HG02943 (cell line): ENCODE measurements around the gene PAFAH1B2.
"Not testable (repeated sequence)": the region's sequence is repeated elsewhere in the genome, so short reads cannot be mapped to it uniquely, and the experiment has no call there.

ENCODE experiments used
- ATAC-seq: cut with Tn5 transposase; IDR thresholded peaks from one replicate; pipeline ENCODE4 v1.9.1; 2021; ENCODE audit warnings: mild to moderate bottlenecking, low read depth, moderate library complexity; ENCODE audit not compliant: unreplicated experiment

PAFAH1B2 gene

GRCh38 chr11:117171404-117172061, 27.4 kb downstream of the PAFAH1B2 start:
- no peak for ATAC-seq

DNA sequence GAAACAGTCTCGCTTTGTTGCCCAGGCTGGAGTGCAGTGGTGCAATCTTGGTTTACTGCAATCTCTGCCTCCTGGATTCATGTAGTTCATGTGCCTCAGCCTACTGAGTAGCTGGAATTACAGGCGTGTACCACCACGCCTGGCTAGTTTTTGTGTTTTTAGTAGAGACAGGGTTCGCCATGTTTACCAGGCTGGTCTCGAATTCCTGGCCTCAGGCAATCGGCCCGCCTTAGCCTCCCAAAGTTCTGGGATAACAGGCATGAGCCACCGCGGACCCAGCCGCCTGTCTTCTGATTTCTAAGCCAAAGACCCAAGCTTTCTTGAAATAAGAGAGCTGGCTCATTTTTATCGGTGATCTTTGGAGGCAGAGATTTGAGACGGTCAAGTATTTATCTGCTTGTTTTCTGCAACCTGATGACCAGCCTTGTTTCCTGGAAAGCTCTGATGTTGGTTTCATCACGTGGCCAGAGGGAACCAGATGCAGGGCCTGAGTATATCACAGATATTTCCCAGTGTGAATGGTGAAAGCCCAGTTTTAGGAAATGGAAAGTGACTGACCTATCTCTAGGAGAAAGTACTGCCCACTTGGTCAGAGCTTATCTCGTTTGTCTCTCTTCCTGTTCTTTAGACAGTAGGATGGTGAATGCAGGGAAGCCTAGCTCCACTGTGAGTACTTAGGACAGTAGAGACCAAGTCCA, 28.8 kb downstream of the PAFAH1B2 start:
- ATAC-seq = no peak

DNA sequence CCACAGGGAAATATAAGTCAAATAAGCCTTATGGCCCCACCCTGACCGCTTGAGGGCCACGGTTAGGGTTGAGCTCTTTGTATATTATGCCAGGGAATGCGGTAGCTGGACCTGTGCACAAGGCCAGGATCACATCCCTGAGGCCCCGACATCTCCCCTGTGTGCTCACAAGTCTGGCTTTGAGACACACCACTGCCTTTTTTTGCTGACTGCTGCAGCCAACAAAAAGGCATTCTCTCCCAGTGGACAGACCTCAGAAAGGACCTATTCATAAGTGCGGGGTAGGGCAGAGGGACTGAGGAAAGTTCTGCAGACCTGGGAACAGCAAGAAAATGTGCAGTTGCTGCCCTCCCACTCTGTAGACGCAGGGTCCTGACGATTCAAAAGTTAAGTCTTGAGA, 31.0 kb downstream of the PAFAH1B2 start:
- no peak for ATAC-seq

- ATAC-seq = no peak
Observed at GRCh38 chr11:117175781-117176180, 31.7 kb downstream of the PAFAH1B2 start.

GRCh38 chr11:117176186-117176585, 32.1 kb downstream of the PAFAH1B2 start:
- no peak for ATAC-seq

GRCh38 chr11:117177534-117178209, 33.6 kb downstream of the PAFAH1B2 start:
- no peak for ATAC-seq

GRCh38 chr11:117178210-117179034, 34.3 kb downstream of the PAFAH1B2 start, which contains the start of gene SIDT2:
Gene SIDT2, plus strand, starts transcription at chr11:117178743. Its CDS starts 521 bp downstream, at chr11:117179264.
- peak; percentile 75 for ATAC-seq

- ATAC-seq = peak; percentile 32
Observed at GRCh38 chr11:117179048-117179999, 35.2 kb downstream of the PAFAH1B2 start.

GRCh38 chr11:117180020-117180419, 35.9 kb downstream of the PAFAH1B2 start:
- ATAC-seq = no peak

GRCh38 chr11:117180661-117181585, 36.8 kb downstream of the PAFAH1B2 start:
- ATAC-seq = no peak

- no peak for ATAC-seq
Observed at GRCh38 chr11:117181586-117182550, 37.8 kb downstream of the PAFAH1B2 start.

- no peak for ATAC-seq
Observed at GRCh38 chr11:117182551-117182935, 38.5 kb downstream of the PAFAH1B2 start.

DNA sequence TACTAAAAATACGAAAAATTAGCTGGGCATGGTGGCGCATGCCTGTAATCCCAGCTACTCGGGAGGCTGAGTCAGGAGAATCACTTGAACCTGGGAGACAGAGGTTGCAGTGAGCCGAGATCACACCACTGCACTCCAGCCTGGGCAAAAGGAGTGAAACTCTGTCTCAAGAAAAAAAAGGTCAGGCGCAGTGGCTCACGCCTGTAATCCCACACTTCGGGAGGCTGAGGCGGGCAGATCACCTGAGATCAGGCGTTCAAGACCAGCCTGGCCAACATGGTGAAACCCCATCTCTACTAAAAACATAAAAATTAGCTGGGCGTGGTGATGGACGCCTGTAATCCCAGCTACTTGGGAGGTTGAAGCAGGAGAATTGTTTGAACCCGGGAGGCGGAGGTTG, 39.1 kb downstream of the PAFAH1B2 start:
- not testable (repeated sequence) for ATAC-seq

GRCh38 chr11:117183724-117184349, 39.8 kb downstream of the PAFAH1B2 start:
- ATAC-seq = no peak

- no peak for ATAC-seq
Observed at GRCh38 chr11:117185736-117186430, 41.8 kb downstream of the PAFAH1B2 start.

DNA sequence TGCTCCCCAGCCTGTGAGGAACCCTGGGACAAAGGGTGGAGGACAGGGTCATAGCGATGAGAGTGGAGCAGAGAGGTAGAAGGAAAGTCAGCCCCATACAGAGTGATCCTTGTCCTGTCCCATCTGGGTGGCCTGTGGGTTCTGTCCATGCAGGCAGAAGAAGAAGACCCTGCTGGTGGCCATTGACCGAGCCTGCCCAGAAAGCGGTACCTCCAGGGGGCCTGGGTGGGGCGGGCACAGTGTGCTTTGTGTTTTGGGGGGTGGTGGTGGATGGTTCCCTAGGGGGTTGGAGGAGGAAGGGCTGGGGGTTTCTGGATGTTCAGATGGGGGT, 42.3 kb downstream of the PAFAH1B2 start:
- ATAC-seq = no peak
